Keratinocyte (primary cell): ENCODE measurements around the gene GINS2. TPM values are rescaled to one million over a fixed set of nuclear protein-coding genes. Genes with fewer than 3 reads are reported as not detected.

Experiments used
- DNase-seq: peaks from one replicate; pipeline ENCODE4 v3.0.0-alpha.2; 2011; ENCODE audit warnings: low read depth, missing footprints, low spot score
- FAIRE-seq: peaks from 2 replicates; lab custom pipeline; 2011; peaks lifted over from hg19 to GRCh38; lab: Jason Lieb, UNC
- H2AFZ ChIP-seq: 2 replicates; pipeline ENCODE4 v1.6.0; 2012; ENCODE audit warnings: low read length, control low read depth, inconsistent platforms; ENCODE audit not compliant: control insufficient read depth
- H3K27ac ChIP-seq: 2 replicates; pipeline ENCODE4 v1.5.1; 2011; ENCODE audit warnings: low read length; ENCODE audit not compliant: control insufficient read depth, insufficient read depth
- H3K27me3 ChIP-seq: 3 replicates; pipeline ENCODE4 v1.6.0; 2011; ENCODE audit warnings: low read length; ENCODE audit not compliant: control insufficient read depth, insufficient read depth; ENCODE audit errors: extremely low read depth
- H3K36me3 ChIP-seq, 2 experiments: 2 replicates in 1 of 2; 3 replicates in 1 of 2; pipeline ENCODE4 v1.5.1; 2011; ENCODE audit warnings: low read length in 2 of 2, mild to moderate bottlenecking in 1 of 2; ENCODE audit not compliant: control insufficient read depth in 2 of 2, insufficient read depth in 2 of 2; ENCODE audit errors: extremely low read depth in 1 of 2
- H3K4me1 ChIP-seq: 3 replicates; pipeline ENCODE4 v1.5.1; 2011; ENCODE audit warnings: low read length; ENCODE audit not compliant: control insufficient read depth, insufficient read depth; ENCODE audit errors: extremely low read depth
- H3K4me2 ChIP-seq: 3 replicates; pipeline ENCODE4 v1.6.0; 2011; ENCODE audit warnings: low read depth, low read length; ENCODE audit not compliant: control insufficient read depth, insufficient read depth; ENCODE audit errors: extremely low read depth
- H3K4me3 ChIP-seq, 3 experiments: fragments of 200-600 bp in 1 of 3; sonication (generic) in 1 of 3; 2 replicates in 2 of 3; 3 replicates in 1 of 3; pipeline ENCODE4 v1.5.1; 2011 to 2016; ENCODE audit warnings: low read length in 3 of 3, mild to moderate bottlenecking in 3 of 3, control low read depth in 2 of 3, inconsistent platforms in 1 of 3, low read depth in 1 of 3, mixed read lengths in 1 of 3, mixed run types in 1 of 3, moderate library complexity in 1 of 3; ENCODE audit not compliant: control insufficient read depth in 2 of 3, insufficient read depth in 2 of 3; ENCODE audit errors: extremely low read depth in 1 of 3
- H3K79me2 ChIP-seq: 2 replicates; pipeline ENCODE4 v1.6.0; 2012; ENCODE audit warnings: low read length; ENCODE audit not compliant: control insufficient read depth, insufficient read depth
- H3K9ac ChIP-seq: 3 replicates; pipeline ENCODE4 v1.6.0; 2011; ENCODE audit warnings: low read length; ENCODE audit not compliant: control insufficient read depth, insufficient read depth; ENCODE audit errors: extremely low read depth
- H3K9me1 ChIP-seq: 3 replicates; pipeline ENCODE4 v1.6.0; 2011; ENCODE audit warnings: low read length; ENCODE audit not compliant: control insufficient read depth, insufficient read depth; ENCODE audit errors: extremely low read depth
- H3K9me3 ChIP-seq: 2 replicates; pipeline ENCODE4 v1.5.1; 2012; ENCODE audit warnings: low read depth, low read length; ENCODE audit not compliant: control insufficient read depth
- H4K20me1 ChIP-seq: 3 replicates; pipeline ENCODE4 v1.6.0; 2011; ENCODE audit warnings: low read length; ENCODE audit not compliant: control insufficient read depth, insufficient read depth; ENCODE audit errors: extremely low read depth
- CTCF ChIP-seq, 3 experiments: IDR thresholded peaks in 1 of 3; conservative IDR thresholded peaks in 1 of 3; optimal IDR thresholded peaks in 1 of 3; 2 replicates in 2 of 3; 3 replicates in 1 of 3; pipeline versions ENCODE3 to v1.5.1; 2011; ENCODE audit warnings: low read length in 3 of 3, mild to moderate bottlenecking in 3 of 3, moderate library complexity in 2 of 3, control low read depth in 1 of 3, inconsistent platforms in 1 of 3; ENCODE audit not compliant: insufficient read depth in 2 of 3; ENCODE audit errors: extremely low read depth in 1 of 3
- EZH2 ChIP-seq: IDR thresholded peaks from one replicate; pipeline ENCODE4 v1.6.1; 2012; ENCODE audit warnings: inconsistent platforms, mild to moderate bottlenecking, low read length, moderate library complexity
- dilution Hi-C: fragments of 300-500 bp; cut with MboI; formaldehyde crosslinking; loops from one replicate; pipeline ENCODE4 v1.7.0; 2020; ENCODE audit warnings: low sequenced_read_pairs; ENCODE audit not compliant: extremely low pct_ligation_motif_present
- polyA plus RNA-seq, 5 experiments: library from polyadenylated mRNA; depleted of rRNA in 3 of 5; stranded (reverse) in 3 of 5; stranded (forward) in 1 of 5; unstranded in 1 of 5; fragments of >200 nt; gene quantifications; 1 replicate in 1 of 5; 2 replicates in 3 of 5; 3 replicates in 1 of 5; pipeline versions ENCODE4 v1.2.1 to v1.2.3, GENCODE V29; 2011 to 2012; ENCODE audit warnings: missing spikeins in 2 of 5, low read depth in 1 of 5, low replicate concordance in 1 of 5

GINS2 gene
- polyA plus RNA-seq, 1 donor (not counting 4 experiments of a cell fraction or from before 2014, with no cell fraction given) = 11.2 TPM

- Histone ChIP-seq H4K20me1 (peaks cover 6% of the 10 kb centered on the region), H3K9me1 (no peaks in the 10 kb centered on the region), H2AFZ (no peak overlapping the region), H3K4me1 (peaks cover 27% of the 10 kb centered on the region), H3K9me3 (no peaks in the 10 kb centered on the region), H3K4me2 (no peak overlapping the region), H3K27ac (no peak overlapping the region), H3K9ac (no peak overlapping the region), H3K36me3 (no peaks in the 10 kb centered on the region), H3K79me2 (no peaks in the 10 kb centered on the region), H3K27me3 (peaks cover 21% of the 10 kb centered on the region), H3K4me3 (no peak overlapping the region)
- dilution Hi-C loops = no loop called here
- DNase-seq (no peak), FAIRE-seq (no peak)
- no peak for TF ChIP-seq CTCF (optimal IDR thresholded peaks at IDR 0.05 in 1 of 3, IDR thresholded peaks at IDR 0.05 in 1 of 3, conservative IDR thresholded peaks at IDR 0.05 in 1 of 3; ENCODE audit: extremely low read depth in 1 of 3, insufficient read depth in 2 of 3, low read length in 3 of 3)
- no peak for TF ChIP-seq EZH2
Observed at GRCh38 chr16:85640254-85640558, 48.5 kb downstream of the GINS2 start.

- H3K36me3 ChIP-seq = no peaks in the 10 kb centered on the region
- DNase-seq = no peak
- no peak overlapping the region for H3K27ac ChIP-seq
Observed at GRCh38 chr16:85639529-85640253, 49.1 kb downstream of the GINS2 start.

More at GRCh38 chr16:85639529-85640253, 49.1 kb downstream of the GINS2 start:
- Histone ChIP-seq H3K27me3 (peaks cover 21% of the 10 kb centered on the region), H3K4me1 (peaks cover 26% of the 10 kb centered on the region), H3K9me3 (no peaks in the 10 kb centered on the region), H3K4me3 (no peak overlapping the region), H3K79me2 (no peaks in the 10 kb centered on the region), H2AFZ (no peak overlapping the region), H3K4me2 (peak overlapping the region; percentile 4), H4K20me1 (peaks cover 6% of the 10 kb centered on the region), H3K9ac (no peak overlapping the region), H3K9me1 (no peaks in the 10 kb centered on the region)
- dilution Hi-C loops = no loop called here
- no peak for FAIRE-seq
- TF ChIP-seq CTCF (optimal IDR thresholded peaks at IDR 0.05 in 1 of 3, IDR thresholded peaks at IDR 0.05 in 1 of 3, conservative IDR thresholded peaks at IDR 0.05 in 1 of 3; ENCODE audit: extremely low read depth in 1 of 3, insufficient read depth in 2 of 3, low read length in 3 of 3) = peak in 2 of 3 experiments; percentile 40 to 49
- no peak for TF ChIP-seq EZH2
